ES-I3 (cell line): ENCODE measurements around the gene RASA1.

Source experiments
- H3K36me3 ChIP-seq: 2 replicates; pipeline ENCODE4 v1.6.1; 2013; ENCODE audit warnings: mild to moderate bottlenecking, low read length, control low read depth, moderate library complexity; ENCODE audit not compliant: insufficient read depth
- H3K4me1 ChIP-seq: 2 replicates; pipeline ENCODE4 v1.6.1; 2013; ENCODE audit warnings: mild to moderate bottlenecking, control low read depth, low read length; ENCODE audit not compliant: insufficient read depth
- H3K9ac ChIP-seq: 2 replicates; pipeline ENCODE4 v1.6.1; 2013; ENCODE audit warnings: low read depth, mild to moderate bottlenecking, low read length, moderate library complexity
- H3K9me3 ChIP-seq: 2 replicates; pipeline ENCODE4 v1.6.1; 2013; ENCODE audit warnings: mild to moderate bottlenecking, low read length, moderate library complexity; ENCODE audit not compliant: control insufficient read depth, insufficient read depth

Gene RASA1

GRCh38 chr5:87392170-87392569 lies 124.5 kb downstream of the RASA1 start:
- Histone ChIP-seq H3K4me1 (no peaks in the 10 kb centered on the region), H3K36me3 (peaks cover 23% of the 10 kb centered on the region), H3K9ac (no peak overlapping the region), H3K9me3 (no peaks in the 10 kb centered on the region)

GRCh38 chr5:87392801-87393200 lies 125.1 kb downstream of the RASA1 start:
- H3K36me3 ChIP-seq: peaks cover 19% of the 10 kb centered on the region
- no peak overlapping the region for H3K9ac ChIP-seq
- H3K4me1 ChIP-seq: no peaks in the 10 kb centered on the region
- H3K9me3 ChIP-seq: no peaks in the 10 kb centered on the region

- Histone ChIP-seq H3K36me3 (peaks cover 19% of the 10 kb centered on the region), H3K9ac (no peak overlapping the region), H3K9me3 (no peaks in the 10 kb centered on the region), H3K4me1 (no peaks in the 10 kb centered on the region)
Measured at GRCh38 chr5:87393331-87393730, 125.6 kb downstream of the RASA1 start.

- no peak overlapping the region for H3K9ac ChIP-seq
- H3K4me1 ChIP-seq: no peaks in the 10 kb centered on the region
- peaks cover 24% of the 10 kb centered on the region for H3K36me3 ChIP-seq
Measured at GRCh38 chr5:87394411-87395165, 126.9 kb downstream of the RASA1 start.

GRCh38 chr5:87398981-87399614 lies 131.4 kb downstream of the RASA1 start:
- H3K36me3 ChIP-seq: peaks cover 17% of the 10 kb centered on the region
- H3K9ac ChIP-seq: no peak overlapping the region
- no peaks in the 10 kb centered on the region for H3K9me3 ChIP-seq
- no peaks in the 10 kb centered on the region for H3K4me1 ChIP-seq

More at GRCh38 chr5:87394411-87395165, 126.9 kb downstream of the RASA1 start:
- no peaks in the 10 kb centered on the region for H3K9me3 ChIP-seq

GRCh38 chr5:87399720-87400119 lies 132.0 kb downstream of the RASA1 start:
- Histone ChIP-seq H3K9ac (no peak overlapping the region), H3K9me3 (no peaks in the 10 kb centered on the region), H3K4me1 (no peaks in the 10 kb centered on the region), H3K36me3 (peaks cover 17% of the 10 kb centered on the region)

GRCh38 chr5:87400305-87400899 lies 132.7 kb downstream of the RASA1 start:
- Histone ChIP-seq H3K4me1 (no peaks in the 10 kb centered on the region), H3K36me3 (peaks cover 17% of the 10 kb centered on the region), H3K9ac (no peak overlapping the region), H3K9me3 (no peaks in the 10 kb centered on the region)

- H3K9me3 ChIP-seq: no peaks in the 10 kb centered on the region
- peaks cover 26% of the 10 kb centered on the region for H3K36me3 ChIP-seq
- H3K9ac ChIP-seq: no peak overlapping the region
- H3K4me1 ChIP-seq: no peaks in the 10 kb centered on the region
Measured at GRCh38 chr5:87401626-87402025, 133.9 kb downstream of the RASA1 start.

- H3K4me1 ChIP-seq: no peaks in the 10 kb centered on the region
- H3K9me3 ChIP-seq: no peaks in the 10 kb centered on the region
- H3K36me3 ChIP-seq: peaks cover 27% of the 10 kb centered on the region
- no peak overlapping the region for H3K9ac ChIP-seq
Measured at GRCh38 chr5:87403409-87403808, 135.7 kb downstream of the RASA1 start.

- Histone ChIP-seq H3K4me1 (no peaks in the 10 kb centered on the region), H3K9me3 (no peaks in the 10 kb centered on the region), H3K36me3 (peaks cover 31% of the 10 kb centered on the region), H3K9ac (no peak overlapping the region)
Measured at GRCh38 chr5:87403899-87404298, 136.2 kb downstream of the RASA1 start.

- Histone ChIP-seq H3K9me3 (no peaks in the 10 kb centered on the region), H3K9ac (no peak overlapping the region), H3K36me3 (peaks cover 26% of the 10 kb centered on the region), H3K4me1 (no peaks in the 10 kb centered on the region)
Measured at GRCh38 chr5:87404359-87404758, 136.7 kb downstream of the RASA1 start.

- H3K4me1 ChIP-seq: no peaks in the 10 kb centered on the region
- H3K9me3 ChIP-seq: no peaks in the 10 kb centered on the region
- no peak overlapping the region for H3K9ac ChIP-seq
- H3K36me3 ChIP-seq: peaks cover 30% of the 10 kb centered on the region
Measured at GRCh38 chr5:87405472-87406155, 137.9 kb downstream of the RASA1 start.

- H3K36me3 ChIP-seq: peaks cover 24% of the 10 kb centered on the region
- H3K4me1 ChIP-seq: no peaks in the 10 kb centered on the region
- no peaks in the 10 kb centered on the region for H3K9me3 ChIP-seq
- H3K9ac ChIP-seq: no peak overlapping the region
Measured at GRCh38 chr5:87408204-87408603, 140.5 kb downstream of the RASA1 start.

- H3K9ac ChIP-seq: no peak overlapping the region
Measured at GRCh38 chr5:87410931-87411330, 143.2 kb downstream of the RASA1 start.

More at GRCh38 chr5:87410931-87411330, 143.2 kb downstream of the RASA1 start:
- Histone ChIP-seq H3K4me1 (no peaks in the 10 kb centered on the region), H3K36me3 (peaks cover 18% of the 10 kb centered on the region), H3K9me3 (no peaks in the 10 kb centered on the region)
